Stomach (tissue), 4 donors: ENCODE data around the gene TSPAN1.

ENCODE experiments used
- CTCF ChIP-seq, 7 experiments: fragments of 450-650 bp in 4 of 7; fragments of 200-600 bp in 3 of 7; sonication (generic) in 3 of 7; IDR thresholded peaks; one replicate each; pipeline ENCODE4 v1.5.1; 2016 to 2019; ENCODE audit warnings: antibody characterized with exemption in 7 of 7, control low read depth in 2 of 7, mild to moderate bottlenecking in 1 of 7
- POLR2A ChIP-seq, 4 donors: fragments of 450-650 bp; IDR thresholded peaks; one replicate each; pipeline ENCODE4 v1.6.1; 2016; ENCODE audit warnings: antibody characterized with exemption in 4 of 4, control low read depth in 2 of 4, mild to moderate bottlenecking in 1 of 4, moderate library complexity in 1 of 4
- POLR2AphosphoS5 ChIP-seq, 3 donors: sonication (generic); formaldehyde crosslinking; IDR thresholded peaks; one replicate each; pipeline ENCODE4 v1.6.1; 2016; ENCODE audit warnings: antibody characterized with exemption in 3 of 3

- TF ChIP-seq POLR2A (IDR thresholded peaks at IDR 0.05) (no peak), POLR2AphosphoS5 (IDR thresholded peaks at IDR 0.05) (no peak), CTCF (IDR thresholded peaks at IDR 0.05) (no peak)
These were observed 38.2 kb upstream of the TSPAN1 start for GRCh38 chr1:46136711-46137110.
